Mesenchymal stem cell (in vitro differentiated cells and primary cell): ENCODE data around the gene LIPC.

Experiments
- DNase-seq: peaks from one replicate; pipeline ENCODE4 v3.0.0-alpha.2; 2013
- H2AFZ ChIP-seq: one replicate; pipeline ENCODE4 v1.6.1; 2013; ENCODE audit warnings: low read depth, mild to moderate bottlenecking, control low read depth, inconsistent platforms, low read length, moderate library complexity
- H2AK5ac ChIP-seq: 2 replicates; pipeline ENCODE4 v1.6.1; 2013; ENCODE audit warnings: low read length, moderate library complexity, mild to moderate bottlenecking, inconsistent platforms; ENCODE audit not compliant: severe bottlenecking
- H2BK120ac ChIP-seq: one replicate; pipeline ENCODE4 v1.6.1; 2013; ENCODE audit warnings: low read depth, mild to moderate bottlenecking, inconsistent platforms, low read length, moderate library complexity
- H2BK12ac ChIP-seq, 2 experiments: one replicate each; pipeline ENCODE4 v1.6.1; 2013; ENCODE audit warnings: inconsistent platforms in 2 of 2, low read length in 2 of 2, mild to moderate bottlenecking in 2 of 2, moderate library complexity in 2 of 2, control low read depth in 1 of 2
- H2BK15ac ChIP-seq: one replicate; pipeline ENCODE4 v1.6.1; 2013; ENCODE audit warnings: mild to moderate bottlenecking, low read depth, inconsistent platforms; ENCODE audit not compliant: poor library complexity, severe bottlenecking
- H2BK5ac ChIP-seq: 2 replicates; pipeline ENCODE4 v1.6.1; 2013; ENCODE audit warnings: low read depth, mild to moderate bottlenecking, low read length, control low read depth, inconsistent platforms; ENCODE audit not compliant: poor library complexity, severe bottlenecking
- H3K14ac ChIP-seq, 2 experiments: one replicate each; pipeline ENCODE4 v1.6.1; 2013; ENCODE audit warnings: inconsistent platforms in 2 of 2, low read length in 2 of 2, control low read depth in 1 of 2, mild to moderate bottlenecking in 1 of 2, moderate library complexity in 1 of 2
- H3K18ac ChIP-seq, 2 experiments: one replicate each; pipeline ENCODE4 v1.6.1; 2013; ENCODE audit warnings: inconsistent platforms in 2 of 2, low read length in 2 of 2, control low read depth in 1 of 2, low read depth in 1 of 2, mild to moderate bottlenecking in 1 of 2
- H3K23ac ChIP-seq, 2 experiments: one replicate each; pipeline ENCODE4 v1.6.1; 2013; ENCODE audit warnings: inconsistent platforms in 2 of 2, low read length in 2 of 2, mild to moderate bottlenecking in 2 of 2, moderate library complexity in 2 of 2, control low read depth in 1 of 2
- H3K27ac ChIP-seq: 2 replicates; pipeline ENCODE4 v1.5.1; 2013; ENCODE audit warnings: mild to moderate bottlenecking, moderate library complexity, low read length, control low read depth, inconsistent platforms; ENCODE audit not compliant: poor library complexity, severe bottlenecking
- H3K27me3 ChIP-seq, 2 experiments: 2 replicates each; pipeline versions ENCODE4 v1.6.1 to v1.7.0; 2013; ENCODE audit warnings: low read length in 2 of 2, mild to moderate bottlenecking in 2 of 2, moderate library complexity in 2 of 2, control low read depth in 1 of 2, inconsistent platforms in 1 of 2; ENCODE audit not compliant: control insufficient read depth in 1 of 2, insufficient read depth in 1 of 2
- H3K36me3 ChIP-seq, 2 experiments: 2 replicates each; pipeline versions ENCODE4 v1.6.1 to v1.7.0; 2013; ENCODE audit warnings: low read length in 2 of 2, control low read depth in 1 of 2, inconsistent platforms in 1 of 2, low read depth in 1 of 2, mild to moderate bottlenecking in 1 of 2; ENCODE audit not compliant: insufficient read depth in 2 of 2, control insufficient read depth in 1 of 2
- H3K4ac ChIP-seq, 2 experiments: one replicate each; pipeline ENCODE4 v1.6.1; 2013; ENCODE audit warnings: inconsistent platforms in 2 of 2, low read length in 2 of 2, mild to moderate bottlenecking in 2 of 2, moderate library complexity in 2 of 2, control low read depth in 1 of 2, low read depth in 1 of 2
- H3K4me1 ChIP-seq: 2 replicates; pipeline ENCODE4 v1.6.1; 2013; ENCODE audit warnings: low read depth, low read length, control low read depth; ENCODE audit not compliant: control insufficient read depth, insufficient read depth
- H3K4me2 ChIP-seq: 2 replicates; pipeline ENCODE4 v1.6.1; 2013; ENCODE audit warnings: low read length, mild to moderate bottlenecking, inconsistent platforms; ENCODE audit not compliant: poor library complexity, severe bottlenecking
- H3K4me3 ChIP-seq, 2 experiments: 2 replicates each; pipeline versions ENCODE4 v1.5.1 to v1.7.0; 2013; ENCODE audit warnings: low read length in 2 of 2, mild to moderate bottlenecking in 2 of 2, control low read depth in 1 of 2, low read depth in 1 of 2; ENCODE audit not compliant: insufficient read depth in 1 of 2
- H3K79me1 ChIP-seq: replicated peaks from 2 replicates; pipeline ENCODE4 v1.6.1; 2013; ENCODE audit warnings: mild to moderate bottlenecking, control low read depth, low read length, inconsistent platforms; ENCODE audit not compliant: poor library complexity, severe bottlenecking
- H3K9ac ChIP-seq: 2 replicates; pipeline ENCODE4 v1.7.0; 2013; ENCODE audit warnings: mild to moderate bottlenecking, low read length, moderate library complexity
- H3K9me3 ChIP-seq: 2 replicates; pipeline ENCODE4 v1.7.0; 2013; ENCODE audit warnings: mild to moderate bottlenecking, low read length; ENCODE audit not compliant: control insufficient read depth
- H4K8ac ChIP-seq: one replicate; pipeline ENCODE4 v1.6.1; 2013; ENCODE audit warnings: inconsistent platforms, mild to moderate bottlenecking, low read length, moderate library complexity
- H4K91ac ChIP-seq: one replicate; pipeline ENCODE4 v1.6.1; 2013; ENCODE audit warnings: mild to moderate bottlenecking, low read length, inconsistent platforms
- WGBS: methylation state at CpG from one replicate; pipeline ENCODE4 v1.1.7; 2013; ENCODE audit warnings: mixed read lengths; 5-methylcytosine and 5-hydroxymethylcytosine counted together

The LIPC gene

DNA sequence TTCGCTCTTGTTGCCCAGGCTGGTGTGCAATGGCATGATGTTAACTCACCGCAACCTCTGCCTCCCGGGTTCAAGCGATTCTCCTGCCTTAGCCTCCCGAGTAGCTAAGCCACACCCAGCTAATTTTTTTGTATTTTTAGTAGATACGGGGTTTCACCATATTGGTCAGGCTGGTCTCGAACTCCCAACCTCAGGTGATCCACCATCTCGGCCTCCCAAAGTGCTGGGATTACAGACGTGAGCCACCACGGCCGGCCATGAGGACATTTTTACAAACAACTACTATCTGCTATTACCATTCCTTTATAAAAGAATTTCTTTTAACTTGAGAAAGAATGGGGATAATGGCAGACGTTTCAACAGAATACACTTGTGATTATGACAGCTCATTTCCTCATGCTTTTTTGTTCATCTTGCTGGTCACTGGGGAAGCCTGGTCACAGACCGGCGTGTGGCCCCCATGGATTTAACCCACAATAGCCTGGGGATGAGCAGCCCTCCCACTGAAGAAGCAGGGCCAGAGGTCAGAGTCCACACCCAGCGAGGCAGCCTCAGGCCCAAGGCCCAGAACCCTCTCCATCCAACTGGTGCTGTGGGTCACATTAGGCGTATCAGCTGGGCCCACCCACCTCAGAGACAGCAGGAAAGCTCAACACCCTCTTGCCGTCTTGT lies 112.0 kb downstream of the LIPC start:
- Histone ChIP-seq H3K9ac (no peak overlapping the region), H2BK15ac (no peak overlapping the region), H3K79me1 (no peaks in the 10 kb centered on the region), H3K27me3 (peaks cover 0 to 5% of the 10 kb centered on the region in 2 experiments), H3K18ac (no peak overlapping the region), H2BK12ac (peak overlapping the region; percentile 49 to 68), H3K14ac (no peak overlapping the region), H3K9me3 (peaks cover under 1% of the 10 kb centered on the region), H4K91ac (no peak overlapping the region), H2AFZ (no peak overlapping the region), H3K36me3 (peaks cover 0 to 3% of the 10 kb centered on the region in 2 experiments), H2BK120ac (no peak overlapping the region), H3K27ac (no peak overlapping the region), H2BK5ac (no peak overlapping the region), H4K8ac (no peak overlapping the region), H2AK5ac (peak overlapping the region; percentile 88), H3K4me2 (no peak overlapping the region), H3K4me1 (peaks cover 24% of the 10 kb centered on the region), H3K4me3 (no peak overlapping the region), H3K4ac (peak overlapping the region in 1 of 2 experiments; percentile 35), H3K23ac (no peak overlapping the region)
- 92% methylated on average over 14 of the region's 17 CpGs for WGBS
- DNase-seq, result no peak

DNA sequence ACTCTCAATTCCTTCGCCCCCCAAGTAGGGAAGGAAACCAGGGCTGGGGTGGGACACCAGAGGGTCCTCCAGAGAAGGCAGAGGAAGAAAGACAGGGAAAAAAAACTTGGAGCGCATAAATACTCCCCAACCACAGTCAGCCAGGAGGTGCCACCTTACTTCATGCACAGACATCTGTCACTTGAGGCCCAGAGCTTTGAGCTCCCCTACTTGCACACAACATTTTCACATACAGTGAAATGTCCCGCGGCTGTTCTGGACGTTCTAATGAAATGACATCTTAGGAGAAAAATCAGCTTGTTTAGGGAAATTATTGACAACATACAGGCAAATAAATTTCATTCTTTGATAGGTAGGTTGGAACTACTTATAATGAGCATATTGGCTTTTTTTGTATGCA lies 113.0 kb downstream of the LIPC start:
- no peak for DNase-seq
- H3K4me1 ChIP-seq, result peaks cover 24% of the 10 kb centered on the region
- H3K14ac ChIP-seq, result no peak overlapping the region
- H4K8ac ChIP-seq, result no peak overlapping the region
- no peak overlapping the region for H3K4ac ChIP-seq
- no peak overlapping the region for H3K9ac ChIP-seq
- no peaks in the 10 kb centered on the region for H3K79me1 ChIP-seq
- no peak overlapping the region for H4K91ac ChIP-seq
- H2BK12ac ChIP-seq, result no peak overlapping the region
- H3K36me3 ChIP-seq, result peaks cover 0 to 3% of the 10 kb centered on the region in 2 experiments
- no peak overlapping the region for H2AK5ac ChIP-seq
- WGBS, result 100% methylated on average over 1 of the region's 5 CpGs
- H2BK15ac ChIP-seq, result no peak overlapping the region
- H3K9me3 ChIP-seq, result no peaks in the 10 kb centered on the region
- no peak overlapping the region for H2BK5ac ChIP-seq
- H3K27me3 ChIP-seq, result peaks cover 0 to 5% of the 10 kb centered on the region in 2 experiments
- no peak overlapping the region for H3K4me2 ChIP-seq
- H3K23ac ChIP-seq, result no peak overlapping the region
- no peak overlapping the region for H2AFZ ChIP-seq
- no peak overlapping the region for H3K18ac ChIP-seq
- H2BK120ac ChIP-seq, result no peak overlapping the region
- H3K27ac ChIP-seq, result no peak overlapping the region
- H3K4me3 ChIP-seq, result no peak overlapping the region

- Histone ChIP-seq H3K23ac (no peak overlapping the region), H3K4me1 (peaks cover 25% of the 10 kb centered on the region), H3K4me3 (no peak overlapping the region), H2BK15ac (no peak overlapping the region), H4K91ac (no peak overlapping the region), H3K4me2 (no peak overlapping the region), H3K4ac (peak overlapping the region; percentile 7 to 46), H3K79me1 (no peaks in the 10 kb centered on the region), H2BK120ac (no peak overlapping the region), H2AK5ac (peak overlapping the region; percentile 80), H3K27me3 (peaks cover 0 to 5% of the 10 kb centered on the region in 2 experiments), H4K8ac (no peak overlapping the region), H3K18ac (peak overlapping the region in 1 of 2 experiments; percentile 54), H2AFZ (no peak overlapping the region), H3K36me3 (peaks cover 0 to 3% of the 10 kb centered on the region in 2 experiments), H3K9me3 (no peaks in the 10 kb centered on the region), H3K9ac (no peak overlapping the region), H3K27ac (peak overlapping the region; percentile 54), H2BK5ac (peak overlapping the region; percentile 66), H2BK12ac (peak overlapping the region in 1 of 2 experiments; percentile 68), H3K14ac (no peak overlapping the region)
- no peak for DNase-seq
- WGBS, result 98% methylated on average over 18 of the region's 18 CpGs
These were observed 113.7 kb downstream of the LIPC start for GRCh38 chr15:58545307-58546065.

- peak; percentile 24 for DNase-seq
- peaks cover 0 to 3% of the 10 kb centered on the region in 2 experiments for H3K36me3 ChIP-seq
- H2BK5ac ChIP-seq, result peak overlapping the region; percentile 66
- H3K9me3 ChIP-seq, result no peaks in the 10 kb centered on the region
- peak overlapping the region; percentile 12 to 54 for H3K18ac ChIP-seq
- H2BK120ac ChIP-seq, result no peak overlapping the region
- peak overlapping the region; percentile 80 for H2AK5ac ChIP-seq
- no peak overlapping the region for H4K8ac ChIP-seq
- no peak overlapping the region for H3K9ac ChIP-seq
- H4K91ac ChIP-seq, result no peak overlapping the region
- H3K23ac ChIP-seq, result no peak overlapping the region
- no peak overlapping the region for H2BK15ac ChIP-seq
- peak overlapping the region in 1 of 2 experiments; percentile 68 for H2BK12ac ChIP-seq
- peaks cover 29% of the 10 kb centered on the region for H3K4me1 ChIP-seq
- H3K27ac ChIP-seq, result peak overlapping the region; percentile 54
- no peak overlapping the region for H2AFZ ChIP-seq
- H3K14ac ChIP-seq, result no peak overlapping the region
- peaks cover 0 to 5% of the 10 kb centered on the region in 2 experiments for H3K27me3 ChIP-seq
- no peak overlapping the region for H3K4me2 ChIP-seq
- H3K79me1 ChIP-seq, result no peaks in the 10 kb centered on the region
- peak overlapping the region in 1 of 2 experiments; percentile 46 for H3K4ac ChIP-seq
- 76% methylated on average over 9 of the region's 9 CpGs for WGBS
- H3K4me3 ChIP-seq, result no peak overlapping the region
These were observed 114.3 kb downstream of the LIPC start for GRCh38 chr15:58546066-58546591.
